ENCODE results near the gene FITM2.

Gene FITM2

DNA sequence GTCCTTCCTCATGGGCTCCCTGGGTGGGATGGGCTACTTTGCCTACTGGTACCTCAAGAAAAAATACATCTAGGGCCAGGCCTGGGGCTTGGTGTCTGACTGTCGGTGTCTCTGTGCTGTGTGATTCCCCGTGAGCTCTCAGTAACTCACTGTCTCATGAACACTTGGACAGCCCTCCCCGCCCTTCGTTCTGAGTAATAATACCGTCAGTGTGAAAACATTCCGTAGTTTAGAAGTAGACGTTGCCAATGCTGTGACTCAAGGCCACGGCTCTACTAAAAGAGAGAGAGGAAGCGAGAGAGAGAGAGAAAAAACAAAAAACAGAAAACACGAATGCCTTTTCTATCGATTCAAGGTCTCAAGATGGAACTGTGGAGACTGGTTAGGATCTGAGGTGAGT lies 31.8 kb downstream of the FITM2 start:
- no peak for DNase-seq

DNA sequence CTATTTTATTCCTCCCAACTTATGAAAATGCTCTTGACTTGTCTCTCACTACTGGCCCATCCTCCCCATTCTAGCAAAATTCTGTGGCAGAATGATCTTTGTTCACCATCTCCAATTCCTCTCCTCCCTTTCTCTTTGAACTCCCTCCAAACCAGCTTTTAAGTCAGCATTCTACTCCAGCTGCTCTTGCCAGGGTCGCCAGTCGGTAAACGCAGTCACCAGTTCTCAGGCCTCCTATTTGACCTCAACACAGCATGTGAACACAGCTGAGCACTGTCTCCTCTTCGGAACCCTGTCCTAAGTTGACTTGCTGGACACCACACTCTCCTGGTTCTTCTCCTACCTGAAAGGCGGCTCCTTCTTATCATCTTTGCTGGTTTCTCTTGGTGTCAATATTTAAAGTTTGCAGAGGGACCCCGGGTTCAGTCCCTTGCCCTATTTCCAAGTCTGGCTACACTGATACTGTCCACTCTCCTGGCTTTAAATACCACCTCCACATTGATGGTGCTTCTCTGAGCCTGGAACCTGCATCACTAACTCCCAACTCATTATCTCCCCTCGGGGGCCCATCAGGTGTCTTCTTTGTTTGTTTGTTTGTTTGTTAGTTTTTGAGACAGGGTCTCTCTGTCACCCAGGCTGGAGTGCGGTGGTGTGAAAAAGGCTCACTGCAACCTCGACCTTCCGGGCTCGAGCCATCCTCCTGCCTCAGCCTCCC lies 36.5 kb downstream of the FITM2 start:
- no peak for DNase-seq

DNA sequence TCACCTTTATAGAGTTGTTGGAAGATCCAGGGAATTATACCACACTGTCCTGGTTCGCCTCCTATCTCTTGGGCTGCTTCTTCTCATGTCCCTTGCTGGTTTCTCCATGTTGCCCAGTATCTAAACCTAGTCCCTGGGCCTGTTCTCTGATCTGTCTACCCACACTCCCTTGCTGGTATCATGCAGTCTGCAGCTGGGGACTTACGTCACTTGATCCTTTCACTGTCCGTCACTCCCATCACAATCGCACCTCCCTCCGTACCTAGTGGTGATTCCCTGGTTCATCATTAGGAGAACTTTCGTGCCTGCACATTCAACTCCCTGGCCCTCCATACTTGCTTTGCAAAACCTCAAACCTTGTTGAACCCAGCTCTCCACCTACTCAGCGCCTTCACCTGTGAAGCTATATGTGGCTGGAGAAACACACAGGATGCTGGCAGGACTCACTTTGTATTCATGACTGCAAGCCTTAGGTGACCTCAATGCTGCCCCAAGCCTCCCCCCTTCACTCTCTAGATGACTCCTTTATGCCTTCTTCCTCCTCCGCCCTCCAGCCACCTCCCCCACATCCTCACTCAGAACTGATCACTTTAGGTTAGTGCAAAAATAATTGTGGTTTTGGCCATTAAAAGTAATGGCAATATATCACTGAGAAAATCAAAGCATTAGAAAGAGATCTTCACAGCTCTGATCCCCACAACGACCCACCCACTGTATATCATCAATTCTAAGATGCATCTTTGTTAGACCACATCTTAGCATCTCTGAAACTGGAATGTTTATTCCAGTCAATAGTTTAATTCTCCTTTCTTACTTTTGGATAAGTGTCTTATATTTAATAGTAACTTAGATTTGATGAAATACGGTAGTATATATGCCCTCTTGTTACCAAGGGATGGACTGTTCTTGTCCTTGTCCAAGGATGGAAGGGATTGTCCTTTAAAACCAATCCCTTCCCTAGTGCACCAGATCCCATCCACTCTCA lies 37.5 kb downstream of the FITM2 start:
- no peak for DNase-seq

DNA sequence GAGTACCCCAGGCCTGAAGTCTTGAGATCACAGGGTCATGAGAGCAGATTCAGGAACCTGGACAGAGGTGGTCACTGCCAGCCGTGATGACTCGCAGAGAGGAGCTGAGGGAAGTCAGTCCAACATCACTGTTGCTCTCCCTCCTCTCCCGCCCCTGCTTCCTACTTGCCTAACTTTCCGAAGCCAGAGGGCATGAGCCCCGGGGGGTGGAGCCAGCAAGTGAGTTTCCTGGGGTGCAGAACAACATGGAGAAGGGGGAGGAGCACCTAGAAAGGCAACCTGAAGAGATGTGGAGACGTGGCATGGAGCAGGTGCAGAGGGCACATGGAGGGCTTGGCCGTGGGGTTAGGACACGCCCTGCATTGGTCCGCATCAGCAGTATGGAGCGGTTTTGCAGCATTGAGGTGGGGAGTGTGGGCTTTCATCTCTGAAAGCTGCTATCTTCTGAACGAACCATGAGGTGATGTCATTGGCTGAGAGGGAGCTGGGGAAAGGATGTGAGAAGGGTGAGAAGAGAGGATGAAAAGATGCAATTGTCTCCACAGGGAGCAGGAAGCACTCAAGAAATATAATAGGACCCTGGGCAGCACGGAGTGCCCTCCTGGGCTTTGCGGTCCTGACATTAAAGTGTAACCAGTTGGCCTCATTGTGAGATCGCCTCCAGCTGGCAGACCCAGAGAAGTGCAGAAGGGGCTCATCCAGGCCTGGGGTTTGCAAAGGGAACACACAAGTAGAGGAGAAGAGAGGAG lies 38.9 kb downstream of the FITM2 start:
- DNase-seq, result no peak

DNA sequence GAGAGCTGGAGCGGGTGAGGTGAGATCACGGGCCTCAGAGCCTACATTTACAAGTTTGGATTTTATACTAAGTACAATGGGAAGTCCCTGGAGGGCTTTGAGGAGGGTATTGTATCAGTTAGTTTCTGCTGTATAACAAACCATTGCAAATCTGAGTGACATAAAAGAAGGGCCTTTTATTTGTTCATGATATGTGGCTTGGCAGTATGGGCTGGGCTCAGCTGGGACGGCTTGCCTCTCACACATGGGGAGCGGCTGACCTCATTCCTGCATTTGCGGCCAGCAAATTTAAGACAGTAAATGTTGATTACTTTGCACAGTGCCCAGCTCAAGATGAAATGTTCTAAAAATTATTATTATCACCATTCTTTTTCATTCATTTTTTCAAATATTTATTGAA lies 42.2 kb downstream of the FITM2 start:
- no peak for DNase-seq

DNA sequence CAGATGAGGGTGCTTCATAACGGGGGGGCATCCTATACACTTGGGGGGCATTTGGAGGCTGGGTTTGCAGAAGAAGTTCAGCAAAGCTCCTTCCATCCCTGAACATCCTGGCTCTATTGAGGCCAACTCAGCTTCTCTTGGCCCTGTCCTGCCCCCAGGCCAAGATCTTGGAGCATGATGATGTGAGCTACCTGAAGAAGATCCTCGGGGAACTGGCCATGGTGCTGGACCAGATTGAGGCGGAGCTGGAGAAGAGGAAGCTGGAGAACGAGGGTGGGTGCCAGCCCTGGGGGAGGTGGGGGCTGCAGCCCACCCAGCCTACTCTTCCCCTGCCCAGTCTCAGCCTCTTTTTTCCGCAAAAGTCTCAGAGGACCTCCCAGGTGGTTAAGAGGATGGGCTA lies 46.7 kb downstream of the FITM2 start:
- DNase-seq, result peak; percentile 8

DNA sequence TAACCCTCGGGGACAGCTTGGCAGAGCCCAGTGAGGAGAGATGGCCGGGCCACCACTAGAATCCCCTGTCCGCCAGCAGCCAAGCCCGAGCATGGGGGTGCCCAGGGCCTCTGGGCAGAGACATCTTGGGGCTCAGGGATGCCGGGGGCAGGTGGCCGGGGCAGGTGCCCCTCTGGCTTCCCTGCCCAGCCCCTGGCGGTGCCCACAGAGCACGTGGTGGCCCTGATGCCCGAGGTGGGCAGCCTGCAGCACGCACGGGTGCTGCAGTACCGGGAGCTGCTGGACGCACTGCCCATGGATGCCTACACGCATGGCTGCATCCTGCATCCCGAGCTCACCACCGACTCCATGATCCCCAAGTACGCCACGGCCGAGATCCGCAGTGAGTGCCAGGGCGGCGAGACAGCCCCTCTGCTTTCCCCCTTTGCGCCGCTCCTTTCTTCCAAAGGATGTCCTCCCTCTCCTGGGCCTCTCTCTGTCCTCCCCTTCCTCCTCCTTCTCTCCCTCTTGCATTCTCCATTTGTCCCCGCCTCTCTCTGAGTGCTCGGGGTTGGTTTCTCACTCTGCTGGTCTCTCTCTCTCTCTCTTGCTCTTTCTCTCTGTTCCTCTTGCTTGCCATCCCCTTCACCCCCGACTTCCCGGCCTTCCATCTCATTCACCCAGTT lies 52.6 kb downstream of the FITM2 start:
- DNase-seq, result no peak

DNA sequence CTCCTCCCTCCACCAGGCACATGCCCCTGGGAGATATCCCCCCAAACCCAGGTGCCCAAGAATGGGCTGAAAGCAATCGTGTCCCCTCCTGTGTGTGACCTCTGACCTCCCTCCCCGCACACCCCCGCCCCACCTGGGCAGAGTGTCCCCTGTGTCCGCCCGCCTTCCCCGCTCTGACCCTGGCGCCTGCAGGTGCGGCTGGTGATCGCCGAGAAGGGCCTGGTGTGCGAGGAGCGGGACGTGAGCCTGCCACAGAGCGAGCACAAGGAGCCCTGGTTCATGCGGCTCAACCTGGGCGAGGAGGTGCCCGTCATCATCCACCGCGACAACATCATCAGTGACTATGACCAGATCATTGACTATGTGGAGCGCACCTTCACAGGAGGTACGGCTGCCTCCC lies 54.0 kb downstream of the FITM2 start:
- no peak for DNase-seq

DNA sequence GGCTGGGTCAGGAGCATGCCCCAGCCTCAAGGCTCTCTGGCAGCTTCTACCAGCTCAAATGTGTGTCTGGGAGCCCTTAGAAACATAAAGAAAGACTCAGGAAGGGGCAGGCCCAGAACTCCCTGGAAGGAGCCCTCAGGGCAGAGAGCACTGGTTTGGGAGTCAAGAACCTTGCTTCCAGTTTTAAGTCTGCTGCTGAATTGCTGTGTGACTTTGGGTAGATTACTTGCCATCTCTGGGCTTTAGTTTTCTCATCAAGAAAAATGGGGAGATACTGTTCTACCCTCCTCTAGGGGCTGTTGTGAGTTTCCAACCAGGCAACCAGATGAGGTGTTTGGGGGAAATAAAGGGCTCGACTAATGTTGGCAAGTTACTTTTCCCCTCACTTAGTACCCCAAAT lies 55.1 kb downstream of the FITM2 start:
- no peak for DNase-seq

DNA sequence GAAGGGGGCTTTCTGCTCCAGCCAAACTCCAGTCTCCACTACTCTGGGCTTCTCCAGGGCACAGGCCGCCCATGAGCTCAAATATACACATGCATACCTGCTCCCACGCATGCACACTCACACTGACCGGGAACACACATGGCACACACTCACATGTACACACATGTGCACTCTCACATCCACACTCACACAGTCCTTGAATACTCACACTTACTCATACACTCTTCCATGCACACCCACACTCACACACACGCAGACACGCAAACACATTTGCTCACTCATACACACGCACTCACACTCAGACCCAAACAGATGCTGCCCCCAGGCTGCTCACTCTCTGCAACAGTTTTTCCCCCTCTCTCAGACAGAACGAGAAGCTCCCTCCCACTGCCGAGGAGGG lies 56.9 kb downstream of the FITM2 start:
- no peak for DNase-seq

DNA sequence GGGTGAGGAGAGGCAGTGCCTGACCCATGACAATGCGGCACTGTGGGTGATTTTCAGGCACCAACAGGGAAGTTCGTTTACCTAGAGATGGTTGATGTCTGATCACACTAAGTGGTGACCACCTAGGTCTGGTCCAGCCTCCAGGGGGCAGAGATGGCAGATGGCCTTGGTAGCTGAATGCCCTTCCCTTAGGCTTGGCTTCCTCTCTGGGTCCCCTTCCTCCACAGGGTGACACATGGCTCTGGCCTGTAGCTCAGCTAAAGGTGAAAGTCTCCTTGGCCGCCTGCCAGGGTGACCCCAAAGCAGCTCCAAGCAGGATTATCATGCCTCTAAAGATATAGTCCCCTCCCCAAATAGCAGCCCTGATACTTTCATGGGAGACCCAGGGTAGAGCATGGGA lies 57.5 kb downstream of the FITM2 start:
- DNase-seq, result no peak

Measured in RPMI8226 (cell line).